ENCODE measurements around the gene MCRS1. TPM values are rescaled to one million over a fixed set of nuclear protein-coding genes. Genes with fewer than 3 reads are reported as not detected.

Gene MCRS1
- total RNA-seq, 2 donors from 2014 or later: 97.5 to 98.9 TPM

GRCh38 chr12:49585477-49586459 is 17.8 kb upstream of the MCRS1 start:
- no peak for DNase-seq
- no peaks in the 10 kb centered on the region for H3K4me1 Mint-ChIP-seq

GRCh38 chr12:49584591-49584990 is 16.6 kb upstream of the MCRS1 start:
- no peak for DNase-seq
- H3K4me3 ChIP-seq (ENCODE audit: low read length): no peak overlapping the region
- no peak overlapping the region for H3K9ac ChIP-seq (ENCODE audit: extremely low read depth, low read length, poor library complexity, severe bottlenecking)
- H3K27ac Mint-ChIP-seq: peak overlapping the region; percentile 33
- H3K9me3 ChIP-seq (ENCODE audit: control insufficient read depth, low read length): no peaks in the 10 kb centered on the region
- TF ChIP-seq CTCF (conservative IDR thresholded peaks at IDR 0.05): no peak
- H3K27ac ChIP-seq (ENCODE audit: low read depth, low read length): no peak overlapping the region
- peaks cover 16% of the 10 kb centered on the region for H3K36me3 Mint-ChIP-seq (ENCODE audit: low read depth)
- H3K4me1 Mint-ChIP-seq: peaks cover 4% of the 10 kb centered on the region
- H3K4me3 Mint-ChIP-seq: no peak overlapping the region
- WGBS, 2 experiments (ENCODE audit: insufficient coverage in 1 of 2, insufficient read length in 1 of 2): 88 to 89% methylated on average over 6 to 7 of the region's 7 CpGs
- H3K27me3 Mint-ChIP-seq (ENCODE audit: insufficient read depth): no peaks in the 10 kb centered on the region
- H3K4me1 ChIP-seq (ENCODE audit: control insufficient read depth, insufficient read depth, low read length): no peaks in the 10 kb centered on the region
- H3K36me3 ChIP-seq (ENCODE audit: control insufficient read depth, insufficient read depth, low read length): peaks cover 5% of the 10 kb centered on the region
- no peaks in the 10 kb centered on the region for H3K9me3 Mint-ChIP-seq
- H3K27me3 ChIP-seq (ENCODE audit: control insufficient read depth, insufficient read depth, low read length, poor library complexity, severe bottlenecking): no peaks in the 10 kb centered on the region

More at GRCh38 chr12:49585477-49586459, 17.8 kb upstream of the MCRS1 start:
- Mint-ChIP-seq H3K27me3 (ENCODE audit: insufficient read depth) (no peaks in the 10 kb centered on the region), H3K27ac (no peak overlapping the region), H3K4me3 (no peak overlapping the region), H3K9me3 (no peaks in the 10 kb centered on the region), H3K36me3 (ENCODE audit: low read depth) (peaks cover 17% of the 10 kb centered on the region)
- Histone ChIP-seq H3K9me3 (ENCODE audit: control insufficient read depth, low read length) (no peaks in the 10 kb centered on the region), H3K4me3 (ENCODE audit: low read length) (no peak overlapping the region), H3K27ac (ENCODE audit: low read depth, low read length) (no peak overlapping the region), H3K27me3 (ENCODE audit: control insufficient read depth, insufficient read depth, low read length, poor library complexity, severe bottlenecking) (no peaks in the 10 kb centered on the region), H3K36me3 (ENCODE audit: control insufficient read depth, insufficient read depth, low read length) (peaks cover 5% of the 10 kb centered on the region), H3K9ac (ENCODE audit: extremely low read depth, low read length, poor library complexity, severe bottlenecking) (no peak overlapping the region), H3K4me1 (ENCODE audit: control insufficient read depth, insufficient read depth, low read length) (no peaks in the 10 kb centered on the region)
- TF ChIP-seq CTCF (conservative IDR thresholded peaks at IDR 0.05): no peak
- WGBS, 2 experiments (ENCODE audit: insufficient coverage in 1 of 2, insufficient read length in 1 of 2): 83 to 93% methylated on average over 12 to 16 of the region's 16 CpGs

- Histone ChIP-seq H3K9ac (ENCODE audit: extremely low read depth, low read length, poor library complexity, severe bottlenecking) (no peak overlapping the region), H3K27me3 (ENCODE audit: control insufficient read depth, insufficient read depth, low read length, poor library complexity, severe bottlenecking) (no peaks in the 10 kb centered on the region), H3K9me3 (ENCODE audit: control insufficient read depth, low read length) (no peaks in the 10 kb centered on the region), H3K4me3 (ENCODE audit: low read length) (no peak overlapping the region), H3K4me1 (ENCODE audit: control insufficient read depth, insufficient read depth, low read length) (no peaks in the 10 kb centered on the region), H3K36me3 (ENCODE audit: control insufficient read depth, insufficient read depth, low read length) (peaks cover 5% of the 10 kb centered on the region), H3K27ac (ENCODE audit: low read depth, low read length) (no peak overlapping the region)
- H3K4me1 Mint-ChIP-seq: peaks cover 7% of the 10 kb centered on the region
- no peak overlapping the region for H3K27ac Mint-ChIP-seq
- TF ChIP-seq CTCF (conservative IDR thresholded peaks at IDR 0.05): no peak
- 93 to 96% methylated on average over 7 to 13 of the region's 13 CpGs for WGBS, 2 experiments (ENCODE audit: insufficient coverage in 1 of 2, insufficient read length in 1 of 2)
- H3K9me3 Mint-ChIP-seq: no peaks in the 10 kb centered on the region
- H3K27me3 Mint-ChIP-seq (ENCODE audit: insufficient read depth): no peaks in the 10 kb centered on the region
- DNase-seq: no peak
- peaks cover 16% of the 10 kb centered on the region for H3K36me3 Mint-ChIP-seq (ENCODE audit: low read depth)
- no peak overlapping the region for H3K4me3 Mint-ChIP-seq
Observed at GRCh38 chr12:49583366-49584094, 15.6 kb upstream of the MCRS1 start.
